WERI-Rb-1 (cell line): Measurements from ENCODE around the gene RDH16.
A peak's percentile ranks its signal among the peaks of the same experiment; 100 is the strongest.

Experiments used
- DNase-seq: peaks from one replicate; pipeline ENCODE4 v3.0.0-alpha.2; 2020
- H3K27ac ChIP-seq: fragments of 250-450 bp; sonication (Bioruptor Pico); 2 replicates; pipeline ENCODE4 v1.5.1; 2020; ENCODE audit warnings: mild to moderate bottlenecking, moderate library complexity
- H3K27me3 ChIP-seq: fragments of 250-450 bp; sonication (Bioruptor Pico); 2 replicates; pipeline ENCODE4 v1.5.1; 2021; ENCODE audit warnings: mild to moderate bottlenecking, low read depth, moderate library complexity; ENCODE audit not compliant: insufficient read depth, severe bottlenecking
- H3K36me3 ChIP-seq: fragments of 250-450 bp; sonication (Bioruptor Pico); 2 replicates; pipeline ENCODE4 v1.5.1; 2020; ENCODE audit warnings: mild to moderate bottlenecking, moderate library complexity
- H3K4me3 ChIP-seq: 2 replicates; pipeline ENCODE4 v1.5.1; 2011; ENCODE audit warnings: low read depth, mild to moderate bottlenecking, control low read depth, low read length
- H3K9me3 ChIP-seq: fragments of 250-450 bp; sonication (Bioruptor Pico); 2 replicates; pipeline ENCODE4 v1.5.1; 2021; ENCODE audit warnings: mild to moderate bottlenecking, moderate library complexity; ENCODE audit not compliant: severe bottlenecking
- TF ChIP-seq, protein P1 (sequence below): IDR thresholded peaks from 2 replicates; pipeline ENCODE4 v1.5.1; 2011; ENCODE audit warnings: low read depth, mild to moderate bottlenecking, control low read depth, inconsistent platforms, low read length

RDH16 gene, protein sequence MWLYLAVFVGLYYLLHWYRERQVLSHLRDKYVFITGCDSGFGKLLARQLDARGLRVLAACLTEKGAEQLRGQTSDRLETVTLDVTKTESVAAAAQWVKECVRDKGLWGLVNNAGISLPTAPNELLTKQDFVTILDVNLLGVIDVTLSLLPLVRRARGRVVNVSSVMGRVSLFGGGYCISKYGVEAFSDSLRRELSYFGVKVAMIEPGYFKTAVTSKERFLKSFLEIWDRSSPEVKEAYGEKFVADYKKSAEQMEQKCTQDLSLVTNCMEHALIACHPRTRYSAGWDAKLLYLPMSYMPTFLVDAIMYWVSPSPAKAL

DNA sequence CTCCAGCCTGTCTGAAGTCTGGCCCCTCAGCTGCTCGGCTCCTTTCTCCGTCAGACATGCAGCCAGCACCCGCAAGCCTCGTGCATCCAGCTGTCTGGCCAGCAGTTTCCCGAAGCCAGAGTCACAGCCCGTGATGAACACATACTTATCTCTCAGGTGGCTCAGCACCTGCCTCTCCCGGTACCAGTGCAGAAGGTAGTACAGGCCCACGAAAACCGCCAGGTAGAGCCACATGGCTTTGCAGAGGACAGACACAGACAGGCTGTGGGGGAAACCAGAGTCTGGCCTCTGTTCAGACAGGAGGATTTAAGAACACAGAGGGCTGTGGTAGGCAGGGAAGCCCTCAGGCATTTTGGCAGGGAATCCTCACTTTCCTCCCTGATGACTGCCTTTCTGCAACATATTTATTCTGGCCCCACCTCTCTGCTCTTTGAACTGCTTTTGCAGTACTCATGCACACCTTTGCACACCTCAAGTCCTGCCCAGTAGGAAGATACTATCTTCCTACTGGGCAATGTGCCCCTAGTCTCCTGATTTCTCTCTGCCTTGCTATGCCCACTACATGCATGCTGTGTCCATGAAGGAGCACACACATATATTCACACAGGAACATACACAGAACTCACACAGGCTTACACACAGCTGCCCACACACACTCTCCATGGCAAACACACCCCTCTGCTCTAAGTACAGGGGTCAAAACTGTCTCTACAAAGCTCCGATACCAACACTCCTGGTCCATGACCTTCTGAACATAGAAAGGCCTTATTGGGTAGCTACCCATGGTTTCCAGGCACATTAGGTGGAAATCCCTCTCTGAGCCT is at the start of gene RDH16:
Gene RDH16, minus strand, starts transcription at position 380 of the 824 bp plus-strand sequence. Its CDS starts 146 bp downstream, at position 234.
- no peaks in the 10 kb centered on the region for H3K36me3 ChIP-seq
- no peak within 1 kb of the TSS for H3K4me3 ChIP-seq
- TF ChIP-seq, protein P1, sequence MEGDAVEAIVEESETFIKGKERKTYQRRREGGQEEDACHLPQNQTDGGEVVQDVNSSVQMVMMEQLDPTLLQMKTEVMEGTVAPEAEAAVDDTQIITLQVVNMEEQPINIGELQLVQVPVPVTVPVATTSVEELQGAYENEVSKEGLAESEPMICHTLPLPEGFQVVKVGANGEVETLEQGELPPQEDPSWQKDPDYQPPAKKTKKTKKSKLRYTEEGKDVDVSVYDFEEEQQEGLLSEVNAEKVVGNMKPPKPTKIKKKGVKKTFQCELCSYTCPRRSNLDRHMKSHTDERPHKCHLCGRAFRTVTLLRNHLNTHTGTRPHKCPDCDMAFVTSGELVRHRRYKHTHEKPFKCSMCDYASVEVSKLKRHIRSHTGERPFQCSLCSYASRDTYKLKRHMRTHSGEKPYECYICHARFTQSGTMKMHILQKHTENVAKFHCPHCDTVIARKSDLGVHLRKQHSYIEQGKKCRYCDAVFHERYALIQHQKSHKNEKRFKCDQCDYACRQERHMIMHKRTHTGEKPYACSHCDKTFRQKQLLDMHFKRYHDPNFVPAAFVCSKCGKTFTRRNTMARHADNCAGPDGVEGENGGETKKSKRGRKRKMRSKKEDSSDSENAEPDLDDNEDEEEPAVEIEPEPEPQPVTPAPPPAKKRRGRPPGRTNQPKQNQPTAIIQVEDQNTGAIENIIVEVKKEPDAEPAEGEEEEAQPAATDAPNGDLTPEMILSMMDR: no peak
- no peak within 1 kb of the TSS for H3K27ac ChIP-seq
- DNase-seq: no peak
- H3K27me3 ChIP-seq: peaks cover 18% of the 10 kb centered on the region
- peaks cover 14% of the 10 kb centered on the region for H3K9me3 ChIP-seq

GRCh38 chr12:57006809-57007475 is 49.5 kb upstream of the RDH16 start:
- H3K4me3 ChIP-seq: peak overlapping the region; percentile 24; the same call in 1 of the 2 replicates
- no peaks in the 10 kb centered on the region for H3K9me3 ChIP-seq
- peaks cover 29% of the 10 kb centered on the region for H3K36me3 ChIP-seq
- no peaks in the 10 kb centered on the region for H3K27me3 ChIP-seq
- no peak for DNase-seq
- TF ChIP-seq, protein P1: no peak
- H3K27ac ChIP-seq: no peak overlapping the region

DNA sequence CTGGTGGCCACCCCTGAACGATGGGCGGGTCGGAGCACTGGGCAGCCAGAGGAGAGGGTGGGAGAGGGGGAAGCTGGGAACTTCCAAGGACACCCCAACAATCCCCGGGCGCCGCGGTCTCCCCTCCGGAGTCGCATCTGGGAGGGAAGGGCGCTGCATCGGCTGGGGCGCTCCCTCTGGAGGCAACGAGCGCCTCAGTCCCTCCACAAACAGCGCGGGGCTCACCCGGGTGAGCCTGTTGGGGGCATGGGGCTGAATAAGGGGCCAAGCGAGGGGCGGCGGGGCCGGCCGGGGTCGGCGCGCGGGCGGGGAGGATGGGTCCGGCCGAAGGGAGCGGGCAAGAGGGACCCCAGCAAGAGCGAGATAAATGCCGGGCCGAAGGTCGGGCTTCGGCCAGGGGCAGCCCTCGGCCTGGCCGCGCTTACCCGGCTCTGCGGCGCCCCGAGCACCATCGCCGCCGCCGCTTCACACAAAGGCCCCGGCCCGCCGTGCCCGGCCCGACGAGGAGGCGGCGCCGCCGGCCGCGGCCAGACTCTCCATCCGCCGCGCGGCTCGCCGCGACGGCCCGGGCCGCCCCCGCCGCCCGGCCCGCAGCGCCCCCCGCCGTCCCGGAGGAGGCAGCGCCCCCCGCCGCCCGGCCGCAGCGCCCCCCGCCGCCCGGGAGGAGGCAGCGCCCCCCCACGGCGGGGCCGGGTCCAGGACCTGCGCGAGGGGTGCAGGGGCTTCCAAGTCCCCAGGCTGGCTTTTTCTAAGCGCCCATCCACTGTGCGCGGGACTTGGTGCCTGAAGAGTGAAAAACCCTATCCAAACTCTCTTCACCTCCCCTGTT is 48.8 kb upstream of the RDH16 start, which contains the start of gene ZBTB39:
Gene ZBTB39, minus strand, starts transcription at position 567 of the 829 bp plus-strand sequence. CDS start 1,629 bp downstream, outside the sequence.
- TF ChIP-seq, protein P1: peak; percentile 69
- Histone ChIP-seq H3K4me3 (peak within 1 kb of the TSS; percentile 75), H3K27ac (peak within 1 kb of the TSS; percentile 81), H3K27me3 (no peaks in the 10 kb centered on the region), H3K9me3 (no peaks in the 10 kb centered on the region), H3K36me3 (peaks cover 37% of the 10 kb centered on the region)
- peak; percentile 50 for DNase-seq

DNA sequence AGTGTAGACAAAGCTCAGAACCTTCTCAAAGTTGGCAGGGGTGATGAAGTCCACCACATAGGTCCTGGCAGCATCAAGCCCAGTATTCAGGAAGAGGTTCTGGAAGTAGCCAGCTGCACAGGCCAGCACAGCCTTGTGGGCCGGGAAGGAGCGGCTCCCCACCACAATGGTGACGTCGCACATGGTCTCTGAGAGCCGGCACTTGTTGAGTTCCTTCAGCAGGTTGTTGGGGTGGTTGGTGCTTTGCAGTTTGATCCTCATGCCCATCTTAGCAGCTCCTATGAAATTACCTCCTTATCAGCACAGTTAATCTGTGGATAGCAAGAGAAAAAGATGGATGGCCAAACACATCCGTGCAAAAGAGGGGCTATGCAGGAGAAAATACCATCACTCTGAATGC is 47.2 kb upstream of the RDH16 start:
- no peak for DNase-seq
- Histone ChIP-seq H3K27ac (no peak overlapping the region), H3K9me3 (no peaks in the 10 kb centered on the region), H3K36me3 (peaks cover 52% of the 10 kb centered on the region), H3K27me3 (no peaks in the 10 kb centered on the region), H3K4me3 (no peak overlapping the region)
- TF ChIP-seq, protein P1: no peak

DNA sequence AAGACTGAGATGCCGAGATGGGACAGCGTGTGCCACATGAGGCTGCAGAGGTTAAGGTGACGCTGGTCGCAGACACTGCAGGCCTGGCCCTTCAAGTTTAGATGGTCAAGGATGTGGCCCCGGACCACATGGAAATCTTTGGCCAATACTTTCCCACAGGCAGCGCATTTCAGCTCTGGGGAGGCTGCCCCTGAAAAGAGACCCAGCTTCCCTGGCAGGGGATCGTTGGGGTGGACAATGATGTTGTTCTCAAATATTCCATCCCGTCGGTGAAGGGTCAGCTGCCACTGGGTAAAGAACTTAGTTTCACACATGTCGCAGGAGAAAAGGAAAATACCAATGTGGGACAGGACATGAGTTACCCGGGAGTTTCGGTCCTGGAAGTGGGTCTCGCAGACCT is 46.0 kb upstream of the RDH16 start:
- no peak for DNase-seq
- TF ChIP-seq, protein P1: no peak
- no peak overlapping the region for H3K27ac ChIP-seq
- H3K4me3 ChIP-seq: no peak overlapping the region
- no peaks in the 10 kb centered on the region for H3K9me3 ChIP-seq
- no peaks in the 10 kb centered on the region for H3K27me3 ChIP-seq
- H3K36me3 ChIP-seq: peaks cover 58% of the 10 kb centered on the region
